G401 (cell line): Measurements from ENCODE around the gene SLIT1. TPM values are rescaled to one million over a fixed set of nuclear protein-coding genes. Genes with fewer than 3 reads are reported as not detected.

ENCODE experiments used
- DNase-seq: peaks from one replicate; pipeline ENCODE4 v3.0.0-alpha.2; 2015; ENCODE audit warnings: low spot score
- in situ Hi-C: cut with HindIII; loops from 2 replicates; pipeline ENCODE4 v1.10.0; 2016; ENCODE audit warnings: low sequenced_read_pairs, mixed read lengths
- total RNA-seq: library from RNA; depleted of rRNA; stranded (reverse); fragments of >200 nt; shearing (Covaris generic); gene quantifications from 2 replicates; pipeline ENCODE4 v1.2.3, GENCODE V29; 2014

The SLIT1 gene
- total RNA-seq, 1 experiment from 2014 or later = 0.20 TPM

- in situ Hi-C loops = no loop called here
Observed at GRCh38 chr10:97002670-97003069, 183.1 kb downstream of the SLIT1 start.

GRCh38 chr10:97001183-97001991 lies 184.4 kb downstream of the SLIT1 start:
- in situ Hi-C loops = no loop called here
- no peak for DNase-seq

More at GRCh38 chr10:97002670-97003069, 183.1 kb downstream of the SLIT1 start:
- DNase-seq = no peak

DNA sequence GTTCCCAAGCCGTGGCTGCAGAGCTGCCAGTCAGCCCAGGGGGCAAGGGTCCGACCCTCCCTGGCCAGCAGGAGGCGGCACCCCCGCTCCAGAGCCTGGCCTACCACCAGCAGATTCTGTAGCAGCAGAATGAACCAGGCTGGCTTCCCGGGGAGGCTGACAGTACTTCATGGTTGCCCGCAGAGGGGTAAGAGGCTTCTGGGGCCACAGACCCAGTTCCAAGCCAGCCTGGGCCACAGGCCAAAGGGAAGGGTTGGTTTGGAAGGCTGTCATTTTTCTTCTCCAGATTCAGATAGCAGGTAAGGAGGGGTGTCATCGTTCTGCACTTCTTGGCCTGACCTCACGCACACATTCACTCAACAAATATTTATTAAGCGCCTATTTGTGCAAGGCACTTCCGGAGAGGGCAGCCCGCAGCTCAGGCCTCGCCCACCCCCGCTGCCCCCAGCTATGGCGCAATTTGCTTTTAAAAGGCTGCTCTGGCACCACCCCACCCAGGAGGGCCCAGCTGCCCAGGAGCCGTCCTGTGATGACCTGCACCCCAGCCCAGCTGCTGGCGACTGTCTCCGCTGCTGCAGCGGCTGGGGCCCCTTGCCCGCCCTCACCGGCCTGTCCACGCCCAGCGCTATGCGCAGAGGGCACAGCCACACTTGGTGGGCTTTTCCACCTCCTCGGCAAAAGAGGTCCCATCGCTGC lies 185.1 kb downstream of the SLIT1 start:
- no peak for DNase-seq
- in situ Hi-C loops = no loop called here

GRCh38 chr10:96999987-97000386 lies 185.8 kb downstream of the SLIT1 start:
- in situ Hi-C loops = no loop called here
- DNase-seq = no peak

DNA sequence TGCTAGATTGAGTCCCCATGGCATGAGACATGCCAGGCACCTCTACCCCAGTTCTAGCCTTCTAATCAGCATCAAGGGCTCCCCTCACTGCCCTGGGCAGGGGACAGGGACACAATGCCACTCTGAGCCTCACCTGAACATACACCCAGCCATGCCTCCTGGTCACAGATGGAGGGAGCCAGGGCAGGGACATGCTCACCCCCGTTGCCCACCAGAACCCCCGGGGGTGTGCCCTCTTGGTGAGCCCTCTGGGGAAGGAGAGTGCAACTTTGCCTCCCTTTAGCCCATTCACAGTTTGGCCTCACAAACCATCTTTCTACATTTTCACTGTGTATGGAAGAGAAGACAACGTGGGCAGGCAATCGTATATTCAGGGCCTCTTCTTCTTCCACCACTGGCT lies 186.4 kb downstream of the SLIT1 start:
- DNase-seq = no peak
- in situ Hi-C loops = no loop called here

- in situ Hi-C loops = no loop called here
Observed at GRCh38 chr10:96998329-96998888, 187.3 kb downstream of the SLIT1 start.

GRCh38 chr10:96996275-96996965 lies 189.3 kb downstream of the SLIT1 start:
- in situ Hi-C loops = no loop called here
- no peak for DNase-seq

More at GRCh38 chr10:96998329-96998888, 187.3 kb downstream of the SLIT1 start:
- DNase-seq = no peak

DNA sequence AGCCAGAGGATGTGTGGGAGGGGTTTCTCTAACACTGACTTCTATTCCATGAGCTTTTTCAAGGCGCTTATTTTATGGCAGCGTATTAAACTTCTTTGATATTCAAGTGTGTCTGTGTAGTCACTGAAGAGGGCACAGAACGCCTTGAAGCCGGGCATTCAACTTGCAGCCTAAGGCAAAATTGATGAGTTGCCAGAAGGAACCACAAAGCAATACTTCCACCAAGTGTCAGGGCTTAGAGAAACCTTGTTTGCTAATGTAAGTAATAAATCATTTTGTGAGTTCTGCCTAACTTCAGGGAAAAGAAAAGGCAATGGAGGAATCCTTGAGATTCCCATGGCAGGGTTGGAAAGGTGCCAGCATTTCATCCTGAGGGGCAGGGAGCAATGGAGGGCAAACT lies 189.9 kb downstream of the SLIT1 start:
- in situ Hi-C loops = no loop called here
- no peak for DNase-seq

- in situ Hi-C loops = no loop called here
- DNase-seq = no peak
Observed at GRCh38 chr10:96992721-96993120, 193.0 kb downstream of the SLIT1 start.

DNA sequence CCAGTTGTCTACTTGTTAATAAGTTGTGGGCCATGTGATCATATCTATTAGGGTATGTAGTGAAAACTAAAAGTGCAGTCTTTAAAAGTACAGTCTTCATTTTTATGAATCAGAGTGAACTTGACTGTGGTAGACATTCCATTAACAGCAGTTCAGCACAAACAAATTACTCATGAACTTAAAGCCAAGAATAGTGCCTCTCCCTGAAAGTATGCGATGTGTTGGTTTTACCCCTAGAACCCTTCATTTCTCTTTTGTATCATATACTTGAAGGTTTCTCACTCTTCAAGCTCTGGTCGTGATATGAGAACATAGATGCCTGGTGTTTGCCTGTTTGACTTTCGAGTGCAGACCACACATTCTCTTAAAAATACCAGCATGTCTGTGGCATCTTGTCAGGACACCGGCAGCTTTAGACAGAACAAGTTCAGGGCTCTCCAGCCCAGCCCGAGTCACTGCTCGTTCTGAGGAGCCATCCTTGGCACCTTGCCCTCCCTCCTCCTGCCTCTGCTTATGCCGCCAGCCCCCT lies 194.4 kb downstream of the SLIT1 start:
- DNase-seq = no peak
- in situ Hi-C loops = no loop called here

GRCh38 chr10:96988426-96988825 lies 197.3 kb downstream of the SLIT1 start:
- no peak for DNase-seq
- in situ Hi-C loops = no loop called here

- DNase-seq = no peak
- in situ Hi-C loops = no loop called here
Observed at GRCh38 chr10:96987842-96988175, 197.9 kb downstream of the SLIT1 start.

DNA sequence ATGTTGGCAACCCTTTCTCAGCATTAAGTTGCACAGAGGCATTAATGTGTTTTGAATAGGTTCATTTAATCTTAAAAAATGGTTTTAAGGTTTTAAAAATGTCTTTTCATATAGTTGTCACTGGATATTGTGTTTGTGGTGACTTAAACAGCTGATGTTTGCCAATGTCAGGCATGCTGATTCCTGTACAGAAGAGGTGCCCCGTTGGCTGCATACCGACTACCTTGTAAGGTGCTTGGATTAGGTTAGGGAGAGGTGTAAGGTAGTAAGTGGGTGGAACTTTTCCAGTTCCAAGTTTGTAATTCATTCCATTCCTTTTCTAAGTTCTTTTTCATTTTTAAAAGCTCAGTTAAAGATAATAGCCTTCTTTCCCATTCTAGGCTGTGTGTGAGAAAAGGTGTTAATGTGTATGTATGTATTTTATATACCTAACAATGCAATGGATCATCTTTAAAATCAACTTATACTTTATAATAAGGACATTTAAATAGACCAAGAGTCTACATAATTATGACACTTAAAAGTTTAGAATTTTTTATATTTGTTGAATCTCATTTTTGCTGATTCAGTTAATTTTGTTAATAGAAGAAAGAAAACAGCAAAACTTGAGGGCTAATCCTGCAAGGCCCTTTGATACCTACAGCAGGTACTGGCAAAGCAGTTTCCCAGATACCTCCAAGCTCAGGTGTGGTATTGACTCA lies 198.5 kb downstream of the SLIT1 start:
- DNase-seq = no peak
- in situ Hi-C loops = no loop called here

DNA sequence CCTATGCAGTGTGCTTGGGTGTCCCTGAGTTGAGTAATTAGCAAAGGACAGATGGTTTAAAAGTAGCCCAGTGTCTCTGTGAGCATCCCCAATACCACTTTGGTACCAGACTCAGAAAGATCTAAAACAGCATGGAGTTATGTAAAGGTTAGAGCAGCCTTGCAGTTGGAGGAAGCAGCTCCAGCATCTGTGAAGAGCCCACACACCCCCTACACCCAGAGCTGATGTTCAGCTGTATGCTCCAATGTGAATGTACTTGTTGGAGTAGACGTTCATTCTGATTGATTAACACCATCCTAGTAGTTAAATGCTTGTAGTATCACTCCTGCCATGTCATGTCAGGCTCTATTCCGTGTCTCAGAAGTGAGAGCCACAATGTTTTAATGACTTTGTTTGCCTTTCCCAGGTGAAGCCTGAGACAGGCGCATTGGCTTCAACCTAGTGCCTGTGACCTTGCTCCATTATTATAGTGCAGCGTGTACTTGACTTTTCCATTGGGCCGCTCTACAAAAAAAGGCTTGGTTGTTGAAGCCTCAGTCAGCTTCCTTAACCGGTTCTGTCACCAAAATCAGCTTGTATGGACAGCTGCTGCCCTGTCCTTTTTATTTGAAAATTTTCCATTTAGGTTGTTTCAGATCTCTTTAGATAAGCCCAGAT lies 199.4 kb downstream of the SLIT1 start:
- in situ Hi-C loops = no loop called here
- no peak for DNase-seq

DNA sequence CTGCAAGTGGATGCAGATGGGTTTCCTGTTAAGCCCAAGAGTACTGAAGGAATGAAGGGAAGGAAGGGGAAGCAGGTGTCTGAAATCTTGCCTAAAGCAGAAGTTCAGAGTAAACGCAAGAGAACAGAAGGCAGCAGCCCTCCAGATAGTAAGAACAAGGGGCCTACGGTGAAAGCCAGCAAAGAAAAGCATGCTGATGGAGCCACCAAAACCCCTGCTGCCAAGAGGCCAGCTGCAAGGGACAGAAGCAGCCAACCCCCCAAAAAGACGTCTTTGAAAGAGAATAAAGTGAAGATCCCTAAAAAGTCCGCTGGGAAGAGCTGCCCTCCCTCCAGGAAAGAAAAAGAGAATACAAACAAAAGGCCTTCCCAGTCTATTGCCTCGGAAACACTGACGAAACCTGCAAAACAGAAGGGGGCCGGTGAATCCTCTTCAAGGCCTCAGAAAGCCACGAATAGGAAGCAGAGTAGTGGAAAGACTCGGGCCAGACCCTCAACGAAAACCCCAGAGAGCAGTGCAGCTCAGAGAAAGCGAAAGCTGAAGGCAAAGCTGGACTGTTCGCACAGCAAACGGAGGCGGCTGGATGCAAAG lies 201.1 kb downstream of the SLIT1 start:
- DNase-seq = no peak

DNA sequence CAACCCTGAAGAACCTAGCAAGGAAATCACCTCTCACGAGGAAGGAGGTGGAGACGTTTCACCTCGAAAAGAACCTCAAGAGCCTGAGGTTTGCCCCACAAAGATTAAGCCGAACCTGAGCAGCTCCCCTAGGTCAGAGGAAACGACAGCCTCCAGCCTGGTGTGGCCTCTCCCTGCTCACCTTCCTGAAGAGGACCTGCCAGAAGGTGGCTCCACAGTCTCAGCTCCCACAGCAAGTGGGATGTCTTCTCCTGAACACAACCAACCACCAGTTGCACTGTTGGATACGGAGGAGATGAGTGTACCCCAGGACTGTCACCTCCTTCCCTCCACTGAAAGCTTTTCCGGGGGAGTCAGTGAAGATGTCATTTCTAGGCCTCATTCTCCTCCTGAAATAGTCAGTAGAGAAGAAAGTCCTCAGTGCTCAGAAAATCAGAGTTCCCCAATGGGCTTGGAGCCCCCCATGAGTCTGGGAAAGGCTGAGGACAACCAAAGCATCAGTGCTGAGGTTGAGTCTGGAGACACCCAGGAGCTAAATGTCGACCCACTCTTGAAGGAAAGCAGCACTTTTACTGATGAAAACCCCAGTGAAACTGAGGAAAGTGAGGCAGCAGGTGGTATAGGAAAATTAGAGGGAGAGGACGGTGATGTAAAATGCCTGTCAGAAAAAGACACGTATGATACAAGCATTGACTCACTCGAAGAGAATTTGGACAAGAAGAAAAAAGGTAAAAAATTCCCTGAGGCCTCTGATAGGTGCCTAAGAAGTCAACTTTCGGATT lies 203.4 kb downstream of the SLIT1 start:
- DNase-seq = no peak
- in situ Hi-C loops = no loop called here

More for the DNA sequence above, 201.1 kb downstream of the SLIT1 start:
- in situ Hi-C loops = no loop called here

GRCh38 chr10:96978621-96979154 lies 207.1 kb downstream of the SLIT1 start:
- DNase-seq = no peak
- in situ Hi-C loops = no loop called here
